HG03045 (cell line): ENCODE results near the gene RPS6KA5.

ENCODE experiments used
- ATAC-seq: cut with Tn5 transposase; IDR thresholded peaks from one replicate; pipeline ENCODE4 v1.9.1; 2021; ENCODE audit warnings: mild to moderate bottlenecking, moderate library complexity; ENCODE audit not compliant: unreplicated experiment

The RPS6KA5 gene

DNA sequence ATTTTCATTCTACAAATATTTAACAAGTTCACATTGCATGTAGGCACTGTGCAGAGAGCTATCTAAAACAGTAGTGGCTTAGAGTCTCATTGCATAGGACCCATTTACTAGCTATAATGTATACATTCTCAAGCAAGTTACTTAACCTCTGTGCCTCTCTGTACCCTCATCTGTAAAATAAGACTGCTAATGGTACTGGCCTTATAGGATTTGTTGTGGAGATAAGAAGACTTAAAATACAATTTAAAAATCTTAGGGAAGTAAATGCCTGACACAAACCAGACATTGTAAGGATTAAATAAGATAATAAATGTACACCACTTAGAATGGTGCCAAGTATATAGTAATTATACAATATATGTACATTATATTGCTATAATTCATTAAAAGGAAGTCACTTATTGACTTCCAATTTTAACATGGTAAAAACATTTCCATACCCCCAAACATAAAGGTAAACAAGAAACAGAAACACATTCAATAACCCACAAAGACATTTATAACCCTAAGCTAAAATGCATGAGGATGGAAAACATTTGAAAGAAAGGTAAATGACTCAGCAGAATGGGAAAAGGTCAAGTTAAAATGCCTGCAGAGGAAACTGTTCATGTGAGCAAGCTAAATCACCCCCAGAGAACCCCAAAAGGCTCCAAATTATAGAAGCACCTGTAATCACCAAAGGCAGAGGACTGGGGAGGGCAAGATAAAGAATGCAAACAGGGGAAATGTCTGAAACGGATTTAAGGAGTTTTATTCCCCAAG is 30.8 kb downstream of the RPS6KA5 start:
- no peak for ATAC-seq

DNA sequence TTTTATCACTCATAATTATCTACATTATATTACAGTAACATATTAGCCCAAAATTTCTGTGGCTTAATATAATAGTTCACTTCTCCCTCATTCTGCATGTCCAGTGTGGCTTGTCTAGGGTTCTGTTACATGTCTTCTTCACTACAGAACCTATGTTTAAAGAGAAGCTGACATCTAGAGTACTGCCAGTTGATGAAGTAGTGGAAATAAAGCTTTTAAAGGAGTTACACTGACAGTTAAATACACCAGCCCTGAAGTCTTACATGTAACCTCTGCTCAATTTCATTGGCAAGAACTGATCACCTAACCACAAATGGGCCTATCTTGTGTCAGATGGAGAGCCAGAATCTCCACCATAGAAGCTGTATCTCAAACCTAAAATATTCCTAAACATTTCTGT is 32.9 kb downstream of the RPS6KA5 start:
- no peak for ATAC-seq

DNA sequence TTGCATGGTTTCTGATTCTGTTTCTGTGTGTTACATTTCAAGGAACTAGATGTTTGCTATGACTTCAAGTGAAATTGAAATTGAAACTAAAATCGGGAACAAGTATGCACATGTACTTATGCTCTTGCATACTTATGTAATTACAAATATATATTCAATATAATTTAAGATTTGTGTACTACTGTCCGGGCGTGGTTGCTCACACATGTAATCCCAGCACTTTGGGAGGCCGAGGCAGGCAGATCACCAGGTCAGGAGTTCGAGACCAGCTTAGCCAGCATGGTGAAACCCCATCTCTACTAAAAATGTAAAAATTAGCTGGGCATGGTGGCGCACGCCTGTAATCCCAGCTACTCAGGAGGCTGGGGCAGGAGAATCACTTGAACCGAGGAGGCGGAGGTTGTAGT is 37.8 kb downstream of the RPS6KA5 start:
- peak; percentile 75 for ATAC-seq

DNA sequence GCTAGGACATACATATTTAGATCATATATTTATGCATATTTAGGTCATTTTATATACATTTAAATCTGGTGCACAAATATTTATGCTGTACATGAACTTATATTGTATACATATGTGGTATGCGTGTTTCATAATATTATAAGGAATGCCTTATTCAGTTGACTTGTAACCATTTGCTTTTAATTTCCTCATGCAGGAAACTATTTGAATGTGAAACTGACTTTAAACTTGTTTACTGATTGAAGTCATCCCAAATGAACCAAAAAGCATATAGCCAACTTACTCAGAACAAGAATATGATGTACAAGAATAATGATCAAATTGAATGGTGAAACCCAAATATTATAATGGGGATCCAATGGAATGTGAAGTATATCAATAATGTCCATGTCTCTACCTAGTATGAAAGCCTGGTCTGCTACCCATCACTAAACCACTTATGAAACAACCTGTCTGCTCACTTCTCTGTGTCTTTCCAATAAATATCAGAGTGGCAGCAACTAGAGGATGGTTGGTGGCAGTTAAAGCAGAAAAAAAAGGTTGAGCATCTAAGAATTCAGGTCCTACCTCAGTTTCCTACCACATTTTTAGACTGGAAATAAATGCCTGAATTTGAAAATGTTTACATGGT is 38.3 kb downstream of the RPS6KA5 start:
- peak; percentile 38 for ATAC-seq

DNA sequence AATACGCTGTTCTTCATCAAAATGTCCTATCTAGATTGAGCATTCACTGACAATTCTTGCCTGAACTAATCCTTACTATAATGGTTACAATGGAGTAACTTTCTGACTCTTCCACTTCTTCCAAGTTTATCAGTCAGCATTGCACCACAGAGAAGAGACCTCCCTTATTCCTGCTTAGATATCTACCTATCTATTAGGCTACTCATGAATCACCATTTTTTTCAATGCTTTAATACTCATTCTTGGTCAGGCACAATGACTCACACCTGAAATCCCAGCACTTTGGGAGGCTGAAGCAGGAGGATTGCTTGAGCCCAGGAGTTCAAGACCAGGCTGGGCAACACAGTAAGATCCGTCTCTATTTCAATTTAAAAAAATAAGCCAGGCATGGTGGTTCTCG is 39.3 kb downstream of the RPS6KA5 start:
- no peak for ATAC-seq

- no peak for ATAC-seq
Observed at GRCh38 chr14:91019673-91020072, 40.8 kb downstream of the RPS6KA5 start.

DNA sequence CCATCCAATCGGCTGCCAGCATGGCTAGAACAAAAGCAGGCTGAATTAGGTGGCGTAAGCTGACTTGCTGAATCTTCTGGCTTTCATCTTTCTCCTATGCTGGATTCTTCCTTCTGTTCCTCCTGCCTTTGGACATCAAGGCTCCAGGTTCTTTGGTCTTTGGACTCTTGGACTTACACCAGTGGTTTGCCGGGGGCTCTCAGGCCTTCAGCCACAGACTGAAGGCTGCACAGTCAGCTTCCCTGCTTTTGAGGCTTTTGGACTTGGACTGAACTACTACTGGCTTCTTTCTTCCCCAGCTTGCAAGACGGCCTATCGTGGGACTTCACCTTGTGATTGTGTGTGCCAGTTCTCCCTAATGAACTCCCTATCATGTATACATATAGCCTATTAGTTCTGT is 42.0 kb downstream of the RPS6KA5 start:
- ATAC-seq, result no peak

DNA sequence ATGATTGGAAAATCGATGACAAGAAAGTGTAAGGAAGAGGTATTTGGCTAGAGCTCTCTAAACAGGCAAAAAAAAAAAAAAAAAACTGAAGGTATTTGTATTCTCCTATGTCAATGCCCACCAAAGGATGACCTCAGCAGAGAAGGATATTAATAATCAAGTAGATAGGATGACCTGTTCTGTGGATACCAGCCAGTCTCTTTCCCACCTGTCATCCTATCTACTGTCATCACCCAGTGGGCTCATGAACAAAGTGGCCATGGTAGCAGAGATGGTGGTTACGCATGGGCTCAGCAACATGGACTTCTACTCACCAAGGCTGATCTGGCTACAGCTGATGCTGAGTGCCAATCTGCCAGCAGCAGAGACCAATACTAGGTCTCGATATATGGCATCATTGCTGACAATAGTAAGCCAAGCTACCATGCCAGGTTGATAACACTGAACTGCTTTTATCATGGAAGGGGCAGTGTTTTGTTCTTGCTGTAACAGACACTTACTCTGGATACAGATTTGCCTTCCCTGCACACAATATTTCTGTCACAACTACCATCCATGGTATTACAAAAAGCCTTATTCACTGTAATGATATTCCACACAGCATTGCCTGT is 43.5 kb downstream of the RPS6KA5 start:
- ATAC-seq, result no peak

GRCh38 chr14:91015435-91015834 is 45.0 kb downstream of the RPS6KA5 start:
- no peak for ATAC-seq

DNA sequence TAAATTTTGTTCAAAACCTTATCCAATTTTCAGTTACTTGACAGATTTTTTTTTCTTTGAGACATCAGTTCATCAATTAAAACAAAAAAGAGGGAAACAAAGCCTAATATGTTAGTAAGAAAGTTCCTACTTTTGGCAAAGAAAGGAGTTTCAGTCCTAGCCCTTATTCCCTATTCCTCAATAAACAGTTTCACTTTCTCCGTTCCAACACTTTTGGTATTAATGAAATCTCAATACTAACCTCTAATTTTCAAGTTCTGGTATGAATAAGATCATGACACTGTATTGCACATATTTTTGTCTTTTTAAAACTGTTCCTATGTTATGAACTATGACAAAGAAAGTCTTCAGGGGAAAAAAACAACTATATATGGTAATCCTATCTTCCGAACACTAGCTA is 48.4 kb downstream of the RPS6KA5 start:
- no peak for ATAC-seq

- ATAC-seq, result no peak
Observed at GRCh38 chr14:91010153-91010533, 50.3 kb downstream of the RPS6KA5 start.

- ATAC-seq, result peak; percentile 87
Observed at GRCh38 chr14:91009501-91010152, 50.8 kb downstream of the RPS6KA5 start.

DNA sequence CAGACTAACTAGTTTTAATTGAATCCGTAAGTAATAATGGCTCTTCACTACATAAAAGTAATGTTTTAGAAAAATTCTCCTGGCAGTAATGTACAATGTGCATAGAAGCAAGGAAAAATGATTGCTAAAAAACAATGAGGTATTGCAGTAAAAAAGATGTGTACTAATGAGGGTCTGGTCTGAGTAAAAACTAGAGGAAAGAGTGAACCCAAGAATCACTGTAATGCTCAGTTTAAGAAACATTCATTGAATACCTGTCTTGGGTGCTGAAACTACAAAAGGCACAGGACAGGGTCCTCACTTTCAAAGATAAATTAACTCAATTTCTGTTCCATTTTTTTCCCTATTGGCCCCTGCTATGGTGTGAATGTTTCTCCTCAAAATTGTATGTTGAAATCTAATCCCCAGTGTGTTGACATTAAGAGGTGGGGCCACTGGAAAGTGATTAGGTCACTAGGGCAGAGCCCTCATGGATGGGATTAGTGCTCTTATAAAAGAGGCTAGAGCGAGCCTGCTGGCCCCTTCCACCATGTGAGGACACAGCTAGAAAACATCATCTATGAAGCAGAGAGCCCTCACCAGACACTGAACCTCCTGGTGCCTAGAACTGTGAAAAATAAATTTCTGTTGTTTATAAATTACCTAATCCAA is 51.6 kb downstream of the RPS6KA5 start:
- ATAC-seq, result no peak

DNA sequence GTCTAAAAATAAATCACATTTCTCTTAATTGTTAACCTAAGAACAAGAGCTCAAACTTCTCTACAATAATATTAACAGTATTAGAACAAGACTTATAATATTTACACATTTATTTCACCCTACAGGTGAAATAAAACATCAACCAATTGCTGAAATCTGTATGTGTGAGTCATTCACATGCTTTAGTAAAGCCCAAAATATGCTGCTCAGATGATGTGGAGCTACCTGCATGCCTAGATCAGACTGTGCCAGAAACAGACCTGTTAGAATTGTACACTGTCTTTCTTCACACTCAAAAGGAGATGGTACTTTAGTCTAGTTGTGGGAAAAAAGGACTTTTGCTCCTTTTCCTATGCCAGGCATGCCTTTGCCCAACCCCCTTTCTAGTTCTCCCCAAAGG is 54.7 kb downstream of the RPS6KA5 start:
- ATAC-seq, result no peak

- no peak for ATAC-seq
Observed at GRCh38 chr14:91004987-91005386, 55.5 kb downstream of the RPS6KA5 start.

- ATAC-seq, result no peak
Observed at GRCh38 chr14:90999299-90999698, 61.1 kb downstream of the RPS6KA5 start.

DNA sequence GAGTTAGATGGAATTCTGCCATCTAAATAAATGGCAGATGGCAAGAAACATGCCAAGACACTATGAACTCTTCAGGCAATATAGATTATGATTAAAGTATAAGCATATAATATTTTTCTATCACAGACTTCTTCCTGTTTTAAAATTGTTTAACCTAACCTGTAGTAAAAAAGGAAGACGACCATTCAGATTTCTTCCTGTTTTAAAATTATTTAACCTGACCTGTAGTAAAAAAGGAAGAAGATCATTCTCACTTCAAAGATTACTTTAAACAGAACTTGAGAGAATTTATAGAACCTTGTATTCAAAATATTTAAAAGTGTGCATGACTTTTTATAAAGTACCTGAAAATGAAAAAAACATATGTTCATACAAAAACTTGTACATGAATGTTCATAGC is 63.5 kb downstream of the RPS6KA5 start:
- ATAC-seq, result no peak

GRCh38 chr14:90995785-90996184 is 64.7 kb downstream of the RPS6KA5 start:
- no peak for ATAC-seq

- ATAC-seq, result no peak
Observed at GRCh38 chr14:90993792-90994191, 66.6 kb downstream of the RPS6KA5 start.

DNA sequence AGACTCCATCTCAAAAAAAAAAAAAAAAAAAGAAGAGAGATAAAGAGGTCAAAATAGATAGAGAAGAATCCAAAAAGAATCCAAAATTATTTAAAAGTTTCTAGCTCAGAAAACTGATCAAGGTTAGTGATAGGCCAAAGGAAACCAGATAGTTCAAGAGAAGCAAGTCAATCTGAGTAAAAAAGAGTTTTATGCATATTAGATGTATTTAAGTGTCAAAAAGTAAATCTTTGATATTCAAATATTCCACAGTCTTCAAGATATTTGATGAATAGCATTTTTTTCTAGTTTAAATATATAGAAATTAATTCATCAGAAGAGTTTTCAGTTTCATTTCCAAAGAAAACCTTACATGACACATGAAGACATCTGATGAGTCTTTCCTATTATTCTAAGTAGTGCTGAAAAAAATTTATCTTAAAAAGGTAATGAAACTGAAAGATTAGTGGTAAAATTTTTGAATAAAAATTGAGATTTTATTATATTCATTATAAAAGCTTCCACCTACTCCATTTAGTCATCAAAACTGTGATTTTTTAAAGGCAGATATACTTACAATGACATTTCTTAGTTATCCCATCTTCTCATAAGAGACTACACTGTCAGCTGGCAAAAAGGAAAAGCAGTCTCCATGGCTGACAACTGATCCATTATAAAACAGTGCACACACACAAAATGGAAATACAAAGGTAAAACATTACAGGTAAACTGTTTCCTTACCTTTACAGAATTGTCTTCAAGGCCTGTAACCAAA is 68.6 kb downstream of the RPS6KA5 start:
- ATAC-seq, result no peak

DNA sequence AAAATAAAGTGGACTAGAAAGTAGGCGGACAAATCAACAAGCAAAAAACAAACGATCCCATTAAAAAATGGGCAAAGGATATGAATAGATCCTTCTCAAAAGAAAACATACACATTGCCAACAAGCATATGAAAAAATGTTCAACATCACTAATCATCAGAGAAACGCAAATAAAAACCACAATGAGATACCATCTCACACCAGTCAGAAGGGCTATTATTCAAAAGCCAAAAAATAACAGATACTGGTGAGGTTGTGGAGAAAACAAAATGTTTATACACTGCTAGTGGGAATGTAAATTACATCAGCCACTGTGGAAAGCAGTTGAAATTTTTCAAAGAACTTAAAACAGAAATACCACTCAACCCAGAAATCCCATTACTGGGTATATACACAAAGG is 70.3 kb downstream of the RPS6KA5 start:
- no peak for ATAC-seq
